Measurements from ENCODE around the gene SEC14L6.

- no peak for TF ChIP-seq CTCF (conservative IDR thresholded peaks at IDR 0.05; ENCODE audit: low read length)
- no peak for TF ChIP-seq EZH2phosphoT487 (IDR thresholded peaks at IDR 0.05; ENCODE audit: borderline replicate concordance)
These were observed 73.4 kb downstream of the SEC14L6 start for GRCh38 chr22:30472994-30473720.
